GM21423 (cell line): Measurements from ENCODE around the gene OR52D1.

Experiments
- ATAC-seq: cut with Tn5 transposase; IDR thresholded peaks from one replicate; pipeline ENCODE4 v1.9.1; 2021; ENCODE audit warnings: mild to moderate bottlenecking, moderate library complexity; ENCODE audit not compliant: unreplicated experiment

The OR52D1 gene

GRCh38 chr11:5488385-5488784 is at the start of gene OR52D1:
OR52D1 (plus strand) TSS chr11:5488685; CDS start chr11:5488707, 22 bp downstream.
- no peak for ATAC-seq

DNA sequence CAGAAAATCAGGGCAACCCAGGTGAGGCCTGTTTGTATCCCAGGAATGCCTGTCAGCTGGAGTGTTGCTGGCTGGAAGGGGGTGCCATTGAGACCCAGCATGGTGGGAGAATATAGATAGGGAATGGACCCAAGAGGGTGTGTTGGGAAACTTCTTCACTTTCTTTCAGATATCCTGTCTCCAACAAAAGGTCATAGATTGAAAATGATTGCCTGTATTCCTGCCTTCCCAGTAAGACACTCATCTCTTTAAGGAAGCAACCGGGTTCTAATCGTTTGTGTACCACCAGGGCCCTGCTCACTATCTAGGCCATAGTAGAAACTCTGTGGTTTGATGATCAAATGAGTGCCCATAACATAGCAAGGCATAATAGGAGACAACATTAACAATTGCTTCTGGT is 47.1 kb upstream of the OR52D1 start, which contains the start of gene OR51I1:
Gene OR51I1 (minus strand): TSS at position 101 of the 400 bp plus-strand sequence. CDS start 0 bp downstream, at position 101.
- no peak for ATAC-seq

DNA sequence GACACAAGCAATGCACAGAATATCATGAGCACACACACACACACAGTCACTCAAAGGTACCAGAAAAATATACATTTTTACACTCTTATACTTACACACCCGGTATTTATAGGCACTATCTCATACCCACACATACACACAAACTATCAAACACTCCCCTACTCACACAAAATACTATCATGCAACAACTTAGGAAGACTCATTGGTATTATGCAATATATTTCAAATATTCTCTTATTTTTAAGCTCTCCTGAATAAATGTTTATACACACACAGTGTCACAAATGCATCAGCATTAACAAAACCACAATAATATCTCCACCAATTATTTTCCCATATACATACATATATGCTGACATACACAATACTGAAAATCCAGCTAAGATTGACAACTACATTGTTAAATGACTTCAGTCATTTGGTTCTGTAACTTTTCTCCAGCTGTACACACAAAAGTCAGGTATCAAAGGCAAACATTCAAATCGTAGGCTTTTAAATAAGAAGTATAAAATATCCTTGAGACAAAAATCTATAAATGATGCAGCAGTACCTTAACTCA is 44.6 kb upstream of the OR52D1 start:
- no peak for ATAC-seq

GRCh38 chr11:5449023-5449422 is 39.5 kb upstream of the OR52D1 start, which contains the start of gene OR51I2:
OR51I2 (plus strand) TSS chr11:5449323; CDS start chr11:5453489, 4,166 bp downstream.
- no peak for ATAC-seq

DNA sequence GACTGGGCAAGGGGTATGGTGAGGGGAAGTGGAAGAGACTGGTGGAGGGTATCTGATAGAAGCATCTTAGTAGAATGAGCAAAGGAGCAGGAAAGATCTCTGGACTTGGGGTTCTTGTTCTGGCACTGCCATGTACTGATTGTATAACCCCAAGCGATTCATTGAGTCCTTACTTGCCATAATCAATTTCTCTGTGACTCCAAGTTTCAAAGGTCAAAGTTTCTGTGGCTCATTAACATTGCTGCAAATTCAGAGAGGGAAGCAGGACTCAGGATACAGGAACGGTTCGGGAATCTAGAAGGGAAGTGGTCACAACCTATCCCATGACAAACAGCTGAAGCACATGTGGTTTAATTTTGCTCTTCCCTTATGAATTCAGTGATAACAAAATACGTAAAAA is 39.1 kb upstream of the OR52D1 start:
- no peak for ATAC-seq

DNA sequence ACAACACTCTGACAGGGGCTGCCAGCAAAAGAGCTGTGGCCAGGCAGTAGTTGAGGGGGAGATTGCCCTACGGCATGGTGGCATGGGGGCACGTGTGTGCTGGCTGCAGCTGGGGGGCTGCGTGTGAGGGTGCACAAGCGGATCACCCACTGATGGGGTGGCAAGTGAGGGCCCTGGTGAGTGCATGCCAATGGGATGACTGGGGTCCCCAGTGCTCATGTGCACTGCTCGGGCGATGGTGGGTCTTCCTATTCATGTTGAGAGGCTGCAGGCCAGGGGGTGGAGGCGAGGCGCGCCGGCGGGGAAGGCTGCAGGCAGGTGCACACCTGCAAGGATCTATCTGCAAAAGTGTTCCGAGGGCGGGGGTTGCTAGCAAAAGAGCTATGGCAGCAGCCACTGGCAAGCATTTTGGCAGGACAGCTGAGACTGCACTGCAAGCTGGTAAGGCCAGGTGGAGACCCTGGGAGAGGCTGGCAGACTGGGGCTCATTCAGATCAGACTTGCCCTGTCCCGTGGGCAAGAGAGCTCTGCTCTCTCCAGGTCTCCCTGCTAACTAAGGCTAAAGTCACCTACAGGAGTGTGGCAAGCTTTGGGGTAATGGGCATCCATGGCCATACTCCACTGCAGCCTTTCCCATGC is 27.4 kb upstream of the OR52D1 start:
- no peak for ATAC-seq

GRCh38 chr11:5467527-5467926 is 21.0 kb upstream of the OR52D1 start:
- ATAC-seq = no peak

GRCh38 chr11:5473921-5474320 is 14.6 kb upstream of the OR52D1 start:
- no peak for ATAC-seq

- ATAC-seq = peak; percentile 84
These were observed 12.2 kb upstream of the OR52D1 start for GRCh38 chr11:5476186-5476819.

- no peak for ATAC-seq
These were observed 2.5 kb upstream of the OR52D1 start for GRCh38 chr11:5486003-5486402.

- no peak for ATAC-seq
These were observed 2.1 kb upstream of the OR52D1 start for GRCh38 chr11:5486421-5486820.

DNA sequence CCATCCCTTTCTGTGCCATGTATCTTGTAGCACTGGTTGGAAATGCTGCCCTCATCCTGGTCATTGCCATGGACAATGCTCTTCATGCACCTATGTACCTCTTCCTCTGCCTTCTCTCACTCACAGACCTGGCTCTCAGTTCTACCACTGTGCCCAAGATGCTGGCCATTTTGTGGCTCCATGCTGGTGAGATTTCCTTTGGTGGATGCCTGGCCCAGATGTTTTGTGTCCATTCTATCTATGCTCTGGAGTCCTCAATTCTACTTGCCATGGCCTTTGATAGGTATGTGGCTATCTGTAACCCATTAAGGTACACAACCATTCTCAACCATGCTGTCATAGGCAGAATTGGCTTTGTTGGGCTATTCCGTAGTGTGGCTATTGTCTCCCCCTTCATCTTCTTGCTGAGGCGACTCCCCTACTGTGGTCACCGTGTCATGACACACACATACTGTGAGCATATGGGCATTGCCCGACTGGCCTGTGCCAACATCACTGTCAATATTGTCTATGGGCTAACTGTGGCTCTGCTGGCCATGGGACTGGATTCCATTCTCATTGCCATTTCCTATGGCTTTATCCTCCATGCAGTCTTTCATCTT is 414 bp downstream of the OR52D1 start:
- ATAC-seq = no peak

DNA sequence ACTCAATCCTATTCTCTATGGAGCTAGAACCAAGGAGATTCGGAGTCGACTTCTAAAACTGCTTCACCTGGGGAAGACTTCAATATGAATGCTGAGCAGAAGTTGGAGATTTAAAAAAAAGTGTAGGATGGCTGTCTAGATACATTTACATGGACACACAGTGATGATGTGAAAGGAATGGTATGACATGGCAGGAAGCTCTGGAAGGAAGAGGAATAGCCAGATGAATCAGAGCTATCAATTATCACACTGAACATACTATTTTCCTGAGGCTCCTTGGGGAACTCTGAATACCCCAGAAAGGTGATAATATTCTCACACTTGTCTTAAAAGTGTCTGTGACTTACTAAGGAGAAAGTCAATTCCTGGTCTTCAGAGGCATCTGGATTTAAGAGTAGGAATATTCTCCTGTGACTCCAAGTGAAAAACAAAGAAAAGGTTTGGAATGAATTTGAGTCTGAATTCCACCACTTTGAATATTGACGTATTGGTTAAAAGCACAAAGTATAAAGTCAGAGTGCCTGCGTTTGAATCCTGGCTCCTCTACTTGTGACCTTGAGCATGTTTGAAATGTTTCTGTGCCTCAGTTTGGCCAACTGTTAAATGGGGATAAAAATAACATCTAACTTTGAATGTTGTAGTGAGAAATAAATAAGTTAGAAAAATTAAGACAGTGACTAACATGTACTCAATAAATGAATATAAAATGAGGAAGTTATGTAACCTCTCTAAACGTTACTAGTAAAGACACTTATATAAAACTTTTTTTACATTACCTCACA is 1.3 kb downstream of the OR52D1 start:
- ATAC-seq = no peak

DNA sequence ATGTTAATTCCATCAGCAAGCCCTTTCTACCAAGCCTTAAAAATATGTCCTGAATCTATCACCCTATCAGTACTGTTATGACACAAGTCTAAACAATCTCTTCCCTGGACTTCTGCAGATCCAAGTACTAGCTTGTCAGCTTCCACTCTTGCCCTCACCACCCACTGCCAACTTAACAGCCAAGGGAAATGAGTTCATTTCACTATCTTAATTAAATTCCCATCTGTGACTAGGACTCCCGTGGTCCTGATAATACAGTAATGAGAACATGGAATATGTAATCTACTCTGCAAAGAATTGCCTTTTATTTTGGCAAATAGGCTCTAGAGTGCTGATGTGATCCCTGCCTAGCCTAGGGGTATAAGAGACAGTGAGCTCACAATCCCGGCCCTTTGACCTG is 11.2 kb downstream of the OR52D1 start:
- no peak for ATAC-seq

DNA sequence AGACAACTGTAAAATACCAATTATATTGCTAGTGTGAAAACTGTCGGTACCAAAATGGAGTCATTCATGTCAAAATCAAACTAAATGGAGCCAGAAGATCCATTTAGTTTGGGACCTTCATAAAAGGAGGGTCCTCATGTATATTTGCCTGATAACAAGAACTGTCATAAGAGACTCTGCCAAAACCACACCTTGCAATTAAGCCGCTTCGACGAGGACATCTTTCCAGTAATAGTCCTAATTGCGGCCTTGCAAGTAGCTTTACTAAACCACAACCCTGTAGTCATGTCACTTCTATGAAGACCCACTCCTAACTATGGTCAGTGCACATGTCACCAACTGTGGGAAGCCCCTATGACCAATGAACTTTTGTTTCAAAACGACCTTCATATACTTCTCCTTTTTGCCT is 11.9 kb downstream of the OR52D1 start:
- ATAC-seq = no peak

- no peak for ATAC-seq
These were observed 16.0 kb downstream of the OR52D1 start for GRCh38 chr11:5504403-5504921.

GRCh38 chr11:5505363-5506048 is 17.0 kb downstream of the OR52D1 start:
- no peak for ATAC-seq

- no peak for ATAC-seq
These were observed 18.9 kb downstream of the OR52D1 start for GRCh38 chr11:5507177-5507932.

GRCh38 chr11:5507933-5508305 is 19.4 kb downstream of the OR52D1 start:
- no peak for ATAC-seq

DNA sequence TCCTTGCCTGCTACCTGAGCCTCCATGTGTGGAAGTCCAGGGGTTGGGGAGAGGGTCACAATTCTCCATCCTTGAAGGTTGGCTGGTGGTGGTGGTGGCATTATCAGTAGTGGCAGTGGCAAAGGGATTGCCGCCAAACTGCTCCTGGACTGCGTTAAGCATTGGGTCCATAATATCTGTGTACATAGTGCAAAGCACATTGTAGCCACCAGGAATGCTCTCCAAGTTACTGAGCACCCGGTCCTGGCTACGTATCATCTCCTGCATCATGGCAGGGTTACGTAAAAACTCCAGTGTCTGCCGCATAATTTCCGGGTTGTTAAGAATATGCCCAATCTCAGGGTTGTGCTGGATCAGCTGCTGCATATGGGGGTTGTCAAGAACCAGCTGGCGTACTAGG is 20.1 kb downstream of the OR52D1 start:
- no peak for ATAC-seq
